Measurements from ENCODE around the gene C6orf47. TPM values are rescaled to one million over a fixed set of nuclear protein-coding genes. Genes with fewer than 3 reads are reported as not detected.
A peak's percentile ranks its signal among the peaks of the same experiment; 100 is the strongest.

The C6orf47 gene
- total and polyA plus RNA-seq, 2 of the 13 experiments (the other 11 are each of a cell fraction or from before 2014, with no cell fraction given), result 1.7 to 18.1 TPM

- TF ChIP-seq SSRP1 (CRISPR knock-in tag; IDR thresholded peaks at IDR 0.05) (no peak), SKI (IDR thresholded peaks at IDR 0.05; ENCODE audit: partially characterized antibody) (peak; percentile 31), TOE1 (CRISPR knock-in tag; IDR thresholded peaks at IDR 0.05) (no peak), CENPBD1 (CRISPR knock-in tag; IDR thresholded peaks at IDR 0.05; ENCODE audit: borderline replicate concordance, low read depth) (peak; percentile 79; the same call in 1 of the 2 replicates), ZNF274 (CRISPR knock-in tag; IDR thresholded peaks at IDR 0.05) (peak; percentile 94; the same call in 1 of the 2 replicates), GATA4 (IDR thresholded peaks at IDR 0.05; ENCODE audit: borderline replicate concordance, low read depth) (peak; percentile 43; the same call in 1 of the 2 replicates), ZNF367 (CRISPR knock-in tag; IDR thresholded peaks at IDR 0.05; ENCODE audit: borderline replicate concordance) (no peak), HMG20A (CRISPR knock-in tag; IDR thresholded peaks at IDR 0.05; ENCODE audit: borderline replicate concordance) (0 out of 2 replicates have a peak, but pooled peaks have one; percentile 43), KDM5B (CRISPR knock-in tag; IDR thresholded peaks at IDR 0.05; ENCODE audit: borderline replicate concordance) (peak; percentile 91), MTA1 (CRISPR knock-in tag; IDR thresholded peaks at IDR 0.05; ENCODE audit: borderline replicate concordance) (peak; percentile 71; the same call in 1 of the 2 replicates), SIX1 (CRISPR knock-in tag; IDR thresholded peaks at IDR 0.05; ENCODE audit: borderline replicate concordance) (no peak), NCOA2 (CRISPR knock-in tag; IDR thresholded peaks at IDR 0.05) (no peak; the same call in 1 of the 2 replicates), KDM4B (CRISPR knock-in tag; IDR thresholded peaks at IDR 0.05) (peak; percentile 11; the same call in 1 of the 2 replicates), PHF20 (CRISPR knock-in tag; IDR thresholded peaks at IDR 0.05) (peak; percentile 65), ZHX2 (IDR thresholded peaks at IDR 0.05; ENCODE audit: low read depth) (no peak), ZHX2 (CRISPR knock-in tag; IDR thresholded peaks at IDR 0.05; ENCODE audit: borderline replicate concordance) (no peak), TBP (CRISPR knock-in tag; IDR thresholded peaks at IDR 0.05) (0 out of 2 replicates have a peak, but pooled peaks have one; percentile 92), ZBTB49 (CRISPR knock-in tag; IDR thresholded peaks at IDR 0.05; ENCODE audit: borderline replicate concordance) (no peak), ATF6 (CRISPR knock-in tag; conservative IDR thresholded peaks at IDR 0.05) (no peak)
These were observed at the start of gene C6orf47 (continued) for GRCh38 chr6:31660381-31661261.

All from HepG2 (cell line).